Nephron progenitor cell (in vitro differentiated cells): Measurements from ENCODE around the gene LRRIQ1.
A peak's percentile ranks its signal among the peaks of the same experiment; 100 is the strongest.

Experiments
- DNase-seq: peaks from one replicate; pipeline ENCODE4 v3.0.0; 2021
- H3K27ac Mint-ChIP-seq: 2 replicates; pipeline ENCODE4 v1.8.0; 2021; ENCODE audit warnings: mild to moderate bottlenecking, moderate library complexity, mixed read lengths
- H3K27me3 Mint-ChIP-seq: 2 replicates; pipeline ENCODE4 v1.8.0; 2021; ENCODE audit warnings: mild to moderate bottlenecking, low read depth, mixed read lengths; ENCODE audit not compliant: poor library complexity
- H3K36me3 Mint-ChIP-seq: 2 replicates; pipeline ENCODE4 v1.8.0; 2021; ENCODE audit warnings: low read depth, mixed read lengths
- H3K4me1 Mint-ChIP-seq: 2 replicates; pipeline ENCODE4 v1.8.0; 2021; ENCODE audit warnings: mixed read lengths
- H3K4me3 Mint-ChIP-seq: 2 replicates; pipeline ENCODE4 v1.8.0; 2021; ENCODE audit warnings: mild to moderate bottlenecking, moderate library complexity, mixed read lengths
- H3K9me3 Mint-ChIP-seq: 2 replicates; pipeline ENCODE4 v1.8.0; 2021; ENCODE audit warnings: mild to moderate bottlenecking, moderate library complexity, mixed read lengths
- CTCF ChIP-seq: fragments of 200-600 bp; sonication (generic); IDR thresholded peaks from 2 replicates; pipeline ENCODE4 v1.5.0; 2021; ENCODE audit warnings: antibody characterized with exemption

LRRIQ1 gene

GRCh38 chr12:85260896-85261295 lies 224.7 kb downstream of the LRRIQ1 start:
- H3K36me3 Mint-ChIP-seq: no peaks in the 10 kb centered on the region
- H3K4me1 Mint-ChIP-seq: no peaks in the 10 kb centered on the region
- H3K9me3 Mint-ChIP-seq: no peaks in the 10 kb centered on the region
- H3K4me3 Mint-ChIP-seq: no peak overlapping the region
- no peak overlapping the region for H3K27ac Mint-ChIP-seq
- no peak for TF ChIP-seq CTCF
- no peak for DNase-seq
- H3K27me3 Mint-ChIP-seq: peaks cover 3% of the 10 kb centered on the region

GRCh38 chr12:85266356-85266755 lies 230.2 kb downstream of the LRRIQ1 start:
- H3K36me3 Mint-ChIP-seq: no peaks in the 10 kb centered on the region
- no peak for DNase-seq
- H3K4me1 Mint-ChIP-seq: no peaks in the 10 kb centered on the region
- H3K27ac Mint-ChIP-seq: no peak overlapping the region
- H3K27me3 Mint-ChIP-seq: peaks cover 17% of the 10 kb centered on the region
- no peak for TF ChIP-seq CTCF
- no peaks in the 10 kb centered on the region for H3K9me3 Mint-ChIP-seq
- no peak overlapping the region for H3K4me3 Mint-ChIP-seq

GRCh38 chr12:85273381-85274314 lies 237.5 kb downstream of the LRRIQ1 start:
- peak; percentile 9 for DNase-seq
- Mint-ChIP-seq H3K4me3 (peak overlapping the region; percentile 34), H3K27ac (no peak overlapping the region), H3K9me3 (no peaks in the 10 kb centered on the region), H3K36me3 (no peaks in the 10 kb centered on the region), H3K27me3 (peaks cover 81% of the 10 kb centered on the region), H3K4me1 (peaks cover 4% of the 10 kb centered on the region)
- no peak for TF ChIP-seq CTCF

GRCh38 chr12:85274315-85274651 lies 238.1 kb downstream of the LRRIQ1 start:
- no peak for DNase-seq
- Mint-ChIP-seq H3K27me3 (peaks cover 82% of the 10 kb centered on the region), H3K4me3 (peak overlapping the region; percentile 34)

GRCh38 chr12:85275374-85275773 lies 239.2 kb downstream of the LRRIQ1 start:
- Mint-ChIP-seq H3K27ac (no peak overlapping the region), H3K4me3 (no peak overlapping the region), H3K4me1 (peaks cover 13% of the 10 kb centered on the region), H3K36me3 (no peaks in the 10 kb centered on the region), H3K27me3 (peaks cover 86% of the 10 kb centered on the region), H3K9me3 (no peaks in the 10 kb centered on the region)
- no peak for DNase-seq
- no peak for TF ChIP-seq CTCF

More at GRCh38 chr12:85274315-85274651, 238.1 kb downstream of the LRRIQ1 start:
- Mint-ChIP-seq H3K9me3 (no peaks in the 10 kb centered on the region), H3K4me1 (peaks cover 7% of the 10 kb centered on the region), H3K27ac (no peak overlapping the region), H3K36me3 (no peaks in the 10 kb centered on the region)
- TF ChIP-seq CTCF: no peak

GRCh38 chr12:85277191-85277590 lies 241.0 kb downstream of the LRRIQ1 start:
- H3K36me3 Mint-ChIP-seq: no peaks in the 10 kb centered on the region
- H3K9me3 Mint-ChIP-seq: no peaks in the 10 kb centered on the region
- H3K27me3 Mint-ChIP-seq: peaks cover 76% of the 10 kb centered on the region
- H3K27ac Mint-ChIP-seq: no peak overlapping the region
- H3K4me1 Mint-ChIP-seq: peaks cover 21% of the 10 kb centered on the region
- no peak overlapping the region for H3K4me3 Mint-ChIP-seq
- no peak for DNase-seq
- no peak for TF ChIP-seq CTCF
